ENCODE measurements around the gene STAG1. TPM values are rescaled to one million over a fixed set of nuclear protein-coding genes. Genes with fewer than 3 reads are reported as not detected.
"Not testable (repeated sequence)": the region's sequence is repeated elsewhere in the genome, so short reads cannot be mapped to it uniquely, and the experiment has no call there.

STAG1 gene
- polyA plus RNA-seq, 1 donor from 2014 or later: 30.8 TPM

DNA sequence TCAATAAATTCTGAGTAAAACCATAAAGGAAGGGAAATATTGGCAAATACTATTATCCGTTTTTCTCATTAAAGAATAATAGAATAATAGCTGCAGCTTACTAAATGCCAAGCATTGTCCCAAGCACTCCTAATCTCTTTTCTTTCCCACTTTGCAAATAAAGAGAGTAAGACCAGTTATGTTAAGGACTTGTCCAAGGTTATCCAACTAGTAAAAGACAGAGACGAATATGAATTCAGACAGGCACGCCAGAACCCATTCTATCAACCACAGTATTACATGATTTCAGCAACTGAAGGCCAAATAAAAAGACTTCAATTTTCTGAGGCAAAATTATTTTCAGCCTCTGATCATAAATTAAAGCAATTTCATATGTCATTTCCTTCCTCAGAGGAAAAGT is 235.5 kb downstream of the STAG1 start:
- no peak overlapping the region for H3K4me2 ChIP-seq (ENCODE audit: low read length)
- H3K27me3 ChIP-seq (ENCODE audit: insufficient read depth, low read depth, low read length): no peaks in the 10 kb centered on the region
- no peaks in the 10 kb centered on the region for H4K20me1 ChIP-seq (ENCODE audit: insufficient read depth)
- H3K36me3 ChIP-seq (ENCODE audit: insufficient read depth, low read length): no peaks in the 10 kb centered on the region
- no peaks in the 10 kb centered on the region for H3K9me2 ChIP-seq (ENCODE audit: insufficient read depth, low read length)
- H3K4me3 ChIP-seq (ENCODE audit: low read length): no peak overlapping the region
- no peak overlapping the region for H3K9ac ChIP-seq (ENCODE audit: low read length)
- no peak overlapping the region for H3K27ac ChIP-seq (ENCODE audit: low read length)
- TF ChIP-seq POLR2AphosphoS5 (IDR thresholded peaks at IDR 0.05) (no peak), TAF1 (IDR thresholded peaks at IDR 0.05; ENCODE audit: low read depth) (no peak), SMC3 (conservative IDR thresholded peaks at IDR 0.05; ENCODE audit: poor library complexity) (no peak), EZH2 (IDR thresholded peaks at IDR 0.05; ENCODE audit: borderline replicate concordance, insufficient read depth, low read length, poor library complexity, severe bottlenecking) (no peak)
- no peaks in the 10 kb centered on the region for H3K9me3 ChIP-seq (ENCODE audit: low read length)
- H3F3A ChIP-seq (ENCODE audit: insufficient read depth, low read length, poor library complexity, severe bottlenecking): no peaks in the 10 kb centered on the region
- no peaks in the 10 kb centered on the region for H3K79me2 ChIP-seq (replicated peaks; ENCODE audit: insufficient read depth, low read length)
- no peak overlapping the region for H2AFZ ChIP-seq (ENCODE audit: low read depth, low read length)

DNA sequence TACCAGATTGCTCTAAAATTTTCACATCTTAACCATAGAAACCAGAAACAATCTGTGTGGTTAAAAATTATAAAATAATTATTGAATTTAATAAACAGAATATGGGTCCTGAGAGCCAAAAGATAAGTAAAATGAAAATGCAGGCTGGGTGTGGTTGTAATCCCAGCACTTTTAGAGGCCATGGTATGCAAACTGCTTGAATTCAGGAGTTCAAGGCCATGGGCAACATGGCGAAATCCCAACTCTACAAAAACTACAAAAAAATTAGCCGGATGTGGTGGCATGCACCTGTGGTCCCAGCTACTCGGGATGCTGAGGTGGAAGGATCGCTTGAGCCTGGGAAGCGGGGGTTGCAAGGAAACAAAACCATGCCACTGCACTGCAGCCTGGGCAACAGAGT is 236.1 kb downstream of the STAG1 start:
- no peaks in the 10 kb centered on the region for H3K27me3 ChIP-seq (ENCODE audit: insufficient read depth, low read depth, low read length)
- no peaks in the 10 kb centered on the region for H3F3A ChIP-seq (ENCODE audit: insufficient read depth, low read length, poor library complexity, severe bottlenecking)
- no peak overlapping the region for H2AFZ ChIP-seq (ENCODE audit: low read depth, low read length)
- H3K4me2 ChIP-seq (ENCODE audit: low read length): no peak overlapping the region
- no peaks in the 10 kb centered on the region for H4K20me1 ChIP-seq (ENCODE audit: insufficient read depth)
- H3K36me3 ChIP-seq (ENCODE audit: insufficient read depth, low read length): no peaks in the 10 kb centered on the region
- no peak overlapping the region for H3K9ac ChIP-seq (ENCODE audit: low read length)
- TF ChIP-seq EP300 (conservative IDR thresholded peaks at IDR 0.05; ENCODE audit: poor library complexity, severe bottlenecking): no peak
- TF ChIP-seq, protein P1, sequence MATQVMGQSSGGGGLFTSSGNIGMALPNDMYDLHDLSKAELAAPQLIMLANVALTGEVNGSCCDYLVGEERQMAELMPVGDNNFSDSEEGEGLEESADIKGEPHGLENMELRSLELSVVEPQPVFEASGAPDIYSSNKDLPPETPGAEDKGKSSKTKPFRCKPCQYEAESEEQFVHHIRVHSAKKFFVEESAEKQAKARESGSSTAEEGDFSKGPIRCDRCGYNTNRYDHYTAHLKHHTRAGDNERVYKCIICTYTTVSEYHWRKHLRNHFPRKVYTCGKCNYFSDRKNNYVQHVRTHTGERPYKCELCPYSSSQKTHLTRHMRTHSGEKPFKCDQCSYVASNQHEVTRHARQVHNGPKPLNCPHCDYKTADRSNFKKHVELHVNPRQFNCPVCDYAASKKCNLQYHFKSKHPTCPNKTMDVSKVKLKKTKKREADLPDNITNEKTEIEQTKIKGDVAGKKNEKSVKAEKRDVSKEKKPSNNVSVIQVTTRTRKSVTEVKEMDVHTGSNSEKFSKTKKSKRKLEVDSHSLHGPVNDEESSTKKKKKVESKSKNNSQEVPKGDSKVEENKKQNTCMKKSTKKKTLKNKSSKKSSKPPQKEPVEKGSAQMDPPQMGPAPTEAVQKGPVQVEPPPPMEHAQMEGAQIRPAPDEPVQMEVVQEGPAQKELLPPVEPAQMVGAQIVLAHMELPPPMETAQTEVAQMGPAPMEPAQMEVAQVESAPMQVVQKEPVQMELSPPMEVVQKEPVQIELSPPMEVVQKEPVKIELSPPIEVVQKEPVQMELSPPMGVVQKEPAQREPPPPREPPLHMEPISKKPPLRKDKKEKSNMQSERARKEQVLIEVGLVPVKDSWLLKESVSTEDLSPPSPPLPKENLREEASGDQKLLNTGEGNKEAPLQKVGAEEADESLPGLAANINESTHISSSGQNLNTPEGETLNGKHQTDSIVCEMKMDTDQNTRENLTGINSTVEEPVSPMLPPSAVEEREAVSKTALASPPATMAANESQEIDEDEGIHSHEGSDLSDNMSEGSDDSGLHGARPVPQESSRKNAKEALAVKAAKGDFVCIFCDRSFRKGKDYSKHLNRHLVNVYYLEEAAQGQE (IDR thresholded peaks at IDR 0.05; ENCODE audit: borderline replicate concordance): no peak
- TF ChIP-seq TAF1 (IDR thresholded peaks at IDR 0.05; ENCODE audit: low read depth): no peak
- TF ChIP-seq RAD21 (conservative IDR thresholded peaks at IDR 0.05): no peak
- no peak for TF ChIP-seq MXI1 (conservative IDR thresholded peaks at IDR 0.05; ENCODE audit: poor library complexity, severe bottlenecking)
- TF ChIP-seq POLR2AphosphoS5 (IDR thresholded peaks at IDR 0.05): no peak
- TF ChIP-seq SMC3 (conservative IDR thresholded peaks at IDR 0.05; ENCODE audit: poor library complexity): no peak
- no peak for TF ChIP-seq EZH2 (IDR thresholded peaks at IDR 0.05; ENCODE audit: borderline replicate concordance, insufficient read depth, low read length, poor library complexity, severe bottlenecking)
- TF ChIP-seq, protein P2, sequence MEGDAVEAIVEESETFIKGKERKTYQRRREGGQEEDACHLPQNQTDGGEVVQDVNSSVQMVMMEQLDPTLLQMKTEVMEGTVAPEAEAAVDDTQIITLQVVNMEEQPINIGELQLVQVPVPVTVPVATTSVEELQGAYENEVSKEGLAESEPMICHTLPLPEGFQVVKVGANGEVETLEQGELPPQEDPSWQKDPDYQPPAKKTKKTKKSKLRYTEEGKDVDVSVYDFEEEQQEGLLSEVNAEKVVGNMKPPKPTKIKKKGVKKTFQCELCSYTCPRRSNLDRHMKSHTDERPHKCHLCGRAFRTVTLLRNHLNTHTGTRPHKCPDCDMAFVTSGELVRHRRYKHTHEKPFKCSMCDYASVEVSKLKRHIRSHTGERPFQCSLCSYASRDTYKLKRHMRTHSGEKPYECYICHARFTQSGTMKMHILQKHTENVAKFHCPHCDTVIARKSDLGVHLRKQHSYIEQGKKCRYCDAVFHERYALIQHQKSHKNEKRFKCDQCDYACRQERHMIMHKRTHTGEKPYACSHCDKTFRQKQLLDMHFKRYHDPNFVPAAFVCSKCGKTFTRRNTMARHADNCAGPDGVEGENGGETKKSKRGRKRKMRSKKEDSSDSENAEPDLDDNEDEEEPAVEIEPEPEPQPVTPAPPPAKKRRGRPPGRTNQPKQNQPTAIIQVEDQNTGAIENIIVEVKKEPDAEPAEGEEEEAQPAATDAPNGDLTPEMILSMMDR (IDR thresholded peaks at IDR 0.05; ENCODE audit: poor library complexity, severe bottlenecking): no peak
- H3K4me3 ChIP-seq (ENCODE audit: low read length): no peak overlapping the region
- no peaks in the 10 kb centered on the region for H3K9me2 ChIP-seq (ENCODE audit: insufficient read depth, low read length)
- no peaks in the 10 kb centered on the region for H3K9me3 ChIP-seq (ENCODE audit: low read length)
- no peak overlapping the region for H3K27ac ChIP-seq (ENCODE audit: low read length)
- no peaks in the 10 kb centered on the region for H3K79me2 ChIP-seq (replicated peaks; ENCODE audit: insufficient read depth, low read length)

DNA sequence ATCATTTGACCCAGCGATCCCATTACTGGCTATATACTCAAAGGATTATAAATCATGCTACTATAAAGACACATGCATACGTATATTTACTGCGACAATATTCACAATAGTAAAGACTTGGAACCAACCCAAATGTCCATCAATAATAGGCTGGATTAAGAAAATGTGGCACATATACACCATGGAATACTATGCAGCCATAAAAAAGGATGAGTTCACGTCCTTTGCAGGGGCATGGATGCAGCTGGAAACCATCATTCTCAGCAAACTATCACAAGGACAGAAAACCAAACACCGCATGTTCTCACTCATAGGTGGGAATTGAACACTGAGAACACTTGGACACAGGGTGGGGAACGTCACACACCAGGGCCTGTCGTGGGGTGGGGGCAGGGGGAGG is 237.6 kb downstream of the STAG1 start:
- not testable (repeated sequence) for H3K27ac ChIP-seq (ENCODE audit: low read length); H3K36me3 ChIP-seq (ENCODE audit: insufficient read depth, low read length); H3K9ac ChIP-seq (ENCODE audit: low read length); H3K4me2 ChIP-seq (ENCODE audit: low read length); H3K9me3 ChIP-seq (ENCODE audit: low read length); H3K4me3 ChIP-seq (ENCODE audit: low read length); H3K9me2 ChIP-seq (ENCODE audit: insufficient read depth, low read length); H3F3A ChIP-seq (ENCODE audit: insufficient read depth, low read length, poor library complexity, severe bottlenecking); H3K79me2 ChIP-seq (replicated peaks; ENCODE audit: insufficient read depth, low read length); H3K27me3 ChIP-seq (ENCODE audit: insufficient read depth, low read depth, low read length); H4K20me1 ChIP-seq (ENCODE audit: insufficient read depth); H2AFZ ChIP-seq (ENCODE audit: low read depth, low read length)

Measured in neural cell (in vitro differentiated cells).